ENCODE measurements around the gene ADAMTS4. TPM values are rescaled to one million over a fixed set of nuclear protein-coding genes. Genes with fewer than 3 reads are reported as not detected.

The ADAMTS4 gene
- total and polyA plus RNA-seq, 2 donors (not counting 1 experiment from before 2014, with no cell fraction given): 0.10 TPM; not detected in 1

- no peak overlapping the region for H3K27ac Mint-ChIP-seq
- Histone ChIP-seq H2AFZ (ENCODE audit: insufficient read depth, low read depth, low read length, poor library complexity, severe bottlenecking) (no peak overlapping the region), H3K9me3 (ENCODE audit: control extremely low read depth in 1 of 3, control insufficient read depth in 2 of 3, insufficient read depth in 1 of 3, low read length in 2 of 3) (no peaks in the 10 kb centered on the region), H3K4me1 (ENCODE audit: control insufficient read depth in 2 of 2, insufficient read depth in 2 of 2, low read length in 2 of 2) (no peaks in the 10 kb centered on the region), H3K4me2 (replicated peaks; ENCODE audit: low read depth, low read length, poor library complexity, severe bottlenecking) (no peak overlapping the region), H3K27me3 (replicated peaks in 1 of 4; ENCODE audit: control extremely low read depth in 1 of 4, control insufficient read depth in 3 of 4, insufficient read depth in 4 of 4, low read length in 3 of 4) (peaks cover 0 to 9% (median 0%) of the 10 kb centered on the region in 4 experiments), H3K9ac (ENCODE audit: low read length) (no peak overlapping the region), H3K79me2 (ENCODE audit: control insufficient read depth, insufficient read depth, low read length) (no peaks in the 10 kb centered on the region), H3K4me3 (ENCODE audit: control extremely low read depth in 1 of 5, extremely low read depth in 1 of 5, insufficient read depth in 1 of 5, low read depth in 2 of 5, low read length in 4 of 5) (no peak overlapping the region), H4K20me1 (ENCODE audit: control insufficient read depth, insufficient read depth, low read length, poor library complexity, severe bottlenecking) (no peaks in the 10 kb centered on the region), H3K27ac (ENCODE audit: low read length in 2 of 2) (no peak overlapping the region), H3K36me3 (replicated peaks in 1 of 2; ENCODE audit: control extremely low read depth in 1 of 2, control insufficient read depth in 1 of 2, extremely low read depth in 1 of 2, insufficient read depth in 2 of 2, low read length in 1 of 2) (no peaks in the 10 kb centered on the region)
- WGBS (ENCODE audit: insufficient coverage): 90% methylated on average over 2 of the region's 3 CpGs
- no peak for ATAC-seq (ENCODE audit: low read depth)
- no peak overlapping the region for H3K4me3 Mint-ChIP-seq
- TF ChIP-seq, protein P1, sequence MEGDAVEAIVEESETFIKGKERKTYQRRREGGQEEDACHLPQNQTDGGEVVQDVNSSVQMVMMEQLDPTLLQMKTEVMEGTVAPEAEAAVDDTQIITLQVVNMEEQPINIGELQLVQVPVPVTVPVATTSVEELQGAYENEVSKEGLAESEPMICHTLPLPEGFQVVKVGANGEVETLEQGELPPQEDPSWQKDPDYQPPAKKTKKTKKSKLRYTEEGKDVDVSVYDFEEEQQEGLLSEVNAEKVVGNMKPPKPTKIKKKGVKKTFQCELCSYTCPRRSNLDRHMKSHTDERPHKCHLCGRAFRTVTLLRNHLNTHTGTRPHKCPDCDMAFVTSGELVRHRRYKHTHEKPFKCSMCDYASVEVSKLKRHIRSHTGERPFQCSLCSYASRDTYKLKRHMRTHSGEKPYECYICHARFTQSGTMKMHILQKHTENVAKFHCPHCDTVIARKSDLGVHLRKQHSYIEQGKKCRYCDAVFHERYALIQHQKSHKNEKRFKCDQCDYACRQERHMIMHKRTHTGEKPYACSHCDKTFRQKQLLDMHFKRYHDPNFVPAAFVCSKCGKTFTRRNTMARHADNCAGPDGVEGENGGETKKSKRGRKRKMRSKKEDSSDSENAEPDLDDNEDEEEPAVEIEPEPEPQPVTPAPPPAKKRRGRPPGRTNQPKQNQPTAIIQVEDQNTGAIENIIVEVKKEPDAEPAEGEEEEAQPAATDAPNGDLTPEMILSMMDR (IDR thresholded peaks at IDR 0.05): no peak
- no peak for TF ChIP-seq EZH2 (IDR thresholded peaks at IDR 0.05; ENCODE audit: borderline replicate concordance, insufficient read depth, low read depth, low read length, poor library complexity, severe bottlenecking)
- DNase-seq: no peak
- intact Hi-C loops (cut with micrococcal nuclease): no loop called here
- ChIA-PET POLR2A (no interaction called here), CTCF (no interaction called here)
- no peaks in the 10 kb centered on the region for H3K9me3 Mint-ChIP-seq (ENCODE audit: insufficient read depth)
- peaks cover 19% of the 10 kb centered on the region for H3K27me3 Mint-ChIP-seq
- peaks cover 2% of the 10 kb centered on the region for H3K4me1 Mint-ChIP-seq
Measured at GRCh38 chr1:161241682-161242081, 42.8 kb upstream of the ADAMTS4 start.

DNA sequence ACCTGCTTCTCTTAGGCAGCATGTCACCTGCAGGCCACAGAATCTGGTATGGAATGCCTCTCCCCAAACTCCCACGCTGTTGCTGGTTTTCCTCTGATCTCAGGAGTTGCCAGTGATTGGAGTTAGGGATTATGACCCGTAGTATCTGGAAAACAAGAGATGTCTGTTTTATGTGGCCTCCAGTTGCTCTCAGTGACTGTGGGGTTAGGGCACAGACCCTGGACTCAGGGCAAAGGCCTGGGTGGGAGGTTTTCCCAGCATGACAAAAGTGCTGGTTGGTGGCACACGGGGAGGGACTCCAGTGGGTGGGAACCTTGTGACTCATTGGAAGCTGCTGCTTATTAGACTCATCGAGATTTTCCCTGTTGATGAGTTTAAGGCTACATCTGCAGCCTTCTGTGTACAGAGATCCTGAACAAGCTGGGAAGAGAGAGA, 39.2 kb upstream of the ADAMTS4 start, which contains the start of gene NR1I3:
Gene NR1I3 (minus strand): TSS at position 165 of the 435 bp plus-strand sequence. CDS start 1,638 bp downstream, outside the sequence.
- peaks cover 0 to 15% (median 0%) of the 10 kb centered on the region in 4 experiments for H3K27me3 ChIP-seq (replicated peaks in 1 of 4; ENCODE audit: control extremely low read depth in 1 of 4, control insufficient read depth in 3 of 4, insufficient read depth in 4 of 4, low read length in 3 of 4)
- peaks cover 28% of the 10 kb centered on the region for H3K27me3 Mint-ChIP-seq
- intact Hi-C loops (cut with micrococcal nuclease): no loop called here
- no peaks in the 10 kb centered on the region for H3K9me3 Mint-ChIP-seq (ENCODE audit: insufficient read depth)
- no peaks in the 10 kb centered on the region for H3K4me1 ChIP-seq (ENCODE audit: control insufficient read depth in 2 of 2, insufficient read depth in 2 of 2, low read length in 2 of 2)
- ATAC-seq (ENCODE audit: low read depth) (no peak), DNase-seq (no peak)
- 88% methylated on average over 4 of the region's 4 CpGs for WGBS (ENCODE audit: insufficient coverage)
- H3K9me3 ChIP-seq (ENCODE audit: control extremely low read depth in 1 of 3, control insufficient read depth in 2 of 3, insufficient read depth in 1 of 3, low read length in 2 of 3): no peaks in the 10 kb centered on the region
- no peak within 1 kb of the TSS for H3K27ac ChIP-seq (ENCODE audit: low read length in 2 of 2)
- no peak within 1 kb of the TSS for H3K4me3 ChIP-seq (ENCODE audit: control extremely low read depth in 1 of 5, extremely low read depth in 1 of 5, insufficient read depth in 1 of 5, low read depth in 2 of 5, low read length in 4 of 5)
- H4K20me1 ChIP-seq (ENCODE audit: control insufficient read depth, insufficient read depth, low read length, poor library complexity, severe bottlenecking): no peaks in the 10 kb centered on the region
- no peak within 1 kb of the TSS for H3K4me2 ChIP-seq (replicated peaks; ENCODE audit: low read depth, low read length, poor library complexity, severe bottlenecking)
- TF ChIP-seq, protein P1 (IDR thresholded peaks at IDR 0.05): no peak
- TF ChIP-seq EZH2 (IDR thresholded peaks at IDR 0.05; ENCODE audit: borderline replicate concordance, insufficient read depth, low read depth, low read length, poor library complexity, severe bottlenecking): no peak
- no peak within 1 kb of the TSS for H3K4me3 Mint-ChIP-seq
- H3K36me3 ChIP-seq (replicated peaks in 1 of 2; ENCODE audit: control extremely low read depth in 1 of 2, control insufficient read depth in 1 of 2, extremely low read depth in 1 of 2, insufficient read depth in 2 of 2, low read length in 1 of 2): no peaks in the 10 kb centered on the region
- no peak within 1 kb of the TSS for H3K27ac Mint-ChIP-seq
- CTCF ChIA-PET: interaction anchor here (0.7 to 1.5 kb wide), 4 partner anchors 10 to 144 kb away, joined by 3 to 6 read pairs (median 4); no protein-coding TSS in a partner anchor
- no peak within 1 kb of the TSS for H3K9ac ChIP-seq (ENCODE audit: low read length)
- POLR2A ChIA-PET: no interaction called here
- H3K79me2 ChIP-seq (ENCODE audit: control insufficient read depth, insufficient read depth, low read length): no peaks in the 10 kb centered on the region
- H3K4me1 Mint-ChIP-seq: peaks cover 2% of the 10 kb centered on the region
- H2AFZ ChIP-seq (ENCODE audit: insufficient read depth, low read depth, low read length, poor library complexity, severe bottlenecking): no peak within 1 kb of the TSS

Measured in B cell (primary cell).